ENCODE results near the gene DOCK4. TPM values are rescaled to one million over a fixed set of nuclear protein-coding genes. Genes with fewer than 3 reads are reported as not detected.

DOCK4 gene
- total RNA-seq, 4 donors from 2014 or later = 30.8 to 49.8 (median 37.2) TPM

- TF ChIP-seq POLR2A (IDR thresholded peaks at IDR 0.05) (no peak), EP300 (IDR thresholded peaks at IDR 0.05) (no peak)
- TF ChIP-seq, protein P1, sequence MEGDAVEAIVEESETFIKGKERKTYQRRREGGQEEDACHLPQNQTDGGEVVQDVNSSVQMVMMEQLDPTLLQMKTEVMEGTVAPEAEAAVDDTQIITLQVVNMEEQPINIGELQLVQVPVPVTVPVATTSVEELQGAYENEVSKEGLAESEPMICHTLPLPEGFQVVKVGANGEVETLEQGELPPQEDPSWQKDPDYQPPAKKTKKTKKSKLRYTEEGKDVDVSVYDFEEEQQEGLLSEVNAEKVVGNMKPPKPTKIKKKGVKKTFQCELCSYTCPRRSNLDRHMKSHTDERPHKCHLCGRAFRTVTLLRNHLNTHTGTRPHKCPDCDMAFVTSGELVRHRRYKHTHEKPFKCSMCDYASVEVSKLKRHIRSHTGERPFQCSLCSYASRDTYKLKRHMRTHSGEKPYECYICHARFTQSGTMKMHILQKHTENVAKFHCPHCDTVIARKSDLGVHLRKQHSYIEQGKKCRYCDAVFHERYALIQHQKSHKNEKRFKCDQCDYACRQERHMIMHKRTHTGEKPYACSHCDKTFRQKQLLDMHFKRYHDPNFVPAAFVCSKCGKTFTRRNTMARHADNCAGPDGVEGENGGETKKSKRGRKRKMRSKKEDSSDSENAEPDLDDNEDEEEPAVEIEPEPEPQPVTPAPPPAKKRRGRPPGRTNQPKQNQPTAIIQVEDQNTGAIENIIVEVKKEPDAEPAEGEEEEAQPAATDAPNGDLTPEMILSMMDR (IDR thresholded peaks at IDR 0.05) = no peak
Measured at GRCh38 chr7:111681242-111681641, 525.0 kb downstream of the DOCK4 start.

GRCh38 chr7:111678986-111679385 is 527.2 kb downstream of the DOCK4 start:
- Histone ChIP-seq H3K4me3 (no peak overlapping the region), H3K9me3 (no peaks in the 10 kb centered on the region), H3K27ac (no peak overlapping the region), H3K27me3 (no peaks in the 10 kb centered on the region), H3K36me3 (no peaks in the 10 kb centered on the region), H3K4me1 (no peaks in the 10 kb centered on the region)
- TF ChIP-seq EP300 (IDR thresholded peaks at IDR 0.05) = no peak
- TF ChIP-seq, protein P1 (IDR thresholded peaks at IDR 0.05) = no peak
- no peak for TF ChIP-seq POLR2A (IDR thresholded peaks at IDR 0.05)
- DNase-seq (ENCODE audit: low spot score in 2 of 2) = no peak
- WGBS, 2 donors = 89 to 94% methylated on average over 2 of the region's 2 CpGs

More at GRCh38 chr7:111681242-111681641, 525.0 kb downstream of the DOCK4 start:
- WGBS, 2 donors = 63 to 73% methylated on average over 3 of the region's 3 CpGs
- no peak for DNase-seq (ENCODE audit: low spot score in 2 of 2)
- no peak overlapping the region for H3K27ac ChIP-seq
- H3K9me3 ChIP-seq = no peaks in the 10 kb centered on the region
- no peak overlapping the region for H3K4me3 ChIP-seq
- no peaks in the 10 kb centered on the region for H3K4me1 ChIP-seq
- H3K36me3 ChIP-seq = no peaks in the 10 kb centered on the region
- H3K27me3 ChIP-seq = no peaks in the 10 kb centered on the region

DNA sequence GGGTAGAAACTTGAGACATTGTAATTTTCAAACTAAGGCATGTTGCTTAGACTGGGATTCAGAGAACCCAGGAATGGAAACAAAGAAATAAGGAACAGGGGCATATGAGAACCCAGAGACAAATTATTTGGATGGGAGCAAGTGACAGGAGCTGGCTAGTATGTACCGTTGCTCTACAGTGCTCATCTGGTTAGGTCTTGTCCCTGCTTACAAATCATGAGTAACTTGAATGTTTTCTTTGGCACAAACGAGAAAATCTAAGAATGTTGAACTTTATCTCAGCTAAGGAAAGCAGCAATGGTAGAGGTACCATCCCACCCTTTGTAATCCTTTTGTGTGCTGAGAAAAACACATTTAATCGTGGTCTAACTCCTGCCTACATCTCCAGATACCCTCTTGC is 527.9 kb downstream of the DOCK4 start:
- no peak for DNase-seq (ENCODE audit: low spot score in 2 of 2)
- H3K4me1 ChIP-seq = no peaks in the 10 kb centered on the region
- WGBS, 2 donors = 52 to 56% methylated on average over 3 of the region's 3 CpGs
- H3K36me3 ChIP-seq = no peaks in the 10 kb centered on the region
- H3K27ac ChIP-seq = no peak overlapping the region
- TF ChIP-seq, protein P1 (IDR thresholded peaks at IDR 0.05) = no peak
- TF ChIP-seq EP300 (IDR thresholded peaks at IDR 0.05) (no peak), POLR2A (IDR thresholded peaks at IDR 0.05) (no peak)
- no peaks in the 10 kb centered on the region for H3K27me3 ChIP-seq
- no peak overlapping the region for H3K4me3 ChIP-seq
- no peaks in the 10 kb centered on the region for H3K9me3 ChIP-seq

- no peak for DNase-seq (ENCODE audit: low spot score in 2 of 2)
- Histone ChIP-seq H3K36me3 (no peaks in the 10 kb centered on the region), H3K4me3 (no peak overlapping the region), H3K9me3 (no peaks in the 10 kb centered on the region), H3K27me3 (no peaks in the 10 kb centered on the region), H3K4me1 (no peaks in the 10 kb centered on the region), H3K27ac (no peak overlapping the region)
- no peak for TF ChIP-seq EP300 (IDR thresholded peaks at IDR 0.05)
- TF ChIP-seq, protein P1 (IDR thresholded peaks at IDR 0.05) = no peak
- TF ChIP-seq POLR2A (IDR thresholded peaks at IDR 0.05) = no peak
Measured at GRCh38 chr7:111677848-111678247, 528.4 kb downstream of the DOCK4 start.

DNA sequence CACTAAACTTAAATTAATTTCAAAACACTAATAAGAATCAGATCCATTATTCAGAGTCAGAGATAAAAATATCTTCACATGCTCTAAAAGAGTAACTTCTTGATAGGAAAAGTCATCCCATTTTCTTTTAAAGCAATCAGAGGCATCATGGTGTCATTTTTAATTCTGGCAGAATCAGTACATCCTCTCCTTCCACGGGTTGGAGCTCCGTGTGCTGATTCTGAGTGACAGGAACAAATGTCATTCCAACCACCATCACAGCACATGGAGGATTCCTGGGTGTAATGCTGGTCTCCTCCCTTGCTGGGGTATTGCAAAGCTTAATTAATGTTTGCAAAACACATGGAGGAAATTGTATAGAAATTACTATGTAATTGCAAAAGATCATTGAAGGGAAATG is 529.4 kb downstream of the DOCK4 start:
- Histone ChIP-seq H3K27me3 (no peaks in the 10 kb centered on the region), H3K4me3 (no peak overlapping the region), H3K36me3 (no peaks in the 10 kb centered on the region), H3K27ac (no peak overlapping the region), H3K9me3 (no peaks in the 10 kb centered on the region), H3K4me1 (no peaks in the 10 kb centered on the region)
- DNase-seq (ENCODE audit: low spot score in 2 of 2) = no peak
- WGBS, 2 donors = 33 to 34% methylated on average over 2 of the region's 2 CpGs
- TF ChIP-seq, protein P1 (IDR thresholded peaks at IDR 0.05) = no peak
- TF ChIP-seq EP300 (IDR thresholded peaks at IDR 0.05) = no peak
- TF ChIP-seq POLR2A (IDR thresholded peaks at IDR 0.05) = no peak

Small RNAs within 50 kb of the gene (small RNA-seq; reads per million reads assigned to genes)
- gene RNA5SP237 = not detected

Other genes starting within 250 kb of the DOCK4 start
- gene ZNF277, start 296 bp upstream of the DOCK4 start, total RNA-seq = 10 to 100 TPM; 16.5 to 25.8 (median 19.1) TPM
- 100 to 1,000 TPM in 2 of 4 donors, 10 to 100 TPM in 2; 85.2 to 116 (median 102) TPM for gene IFRD1, start 244.1 kb upstream of the DOCK4 start, total RNA-seq